DND-41 (cell line): ENCODE results near the gene DEFB127.

Experiments used
- EZH2 ChIP-seq: IDR thresholded peaks from 3 replicates; pipeline ENCODE4 v1.6.1; 2012; ENCODE audit warnings: borderline replicate concordance, low read depth, mild to moderate bottlenecking, moderate library complexity, low read length, inconsistent platforms; ENCODE audit not compliant: severe bottlenecking
- TF ChIP-seq, protein P1 (sequence below): IDR thresholded peaks from 2 replicates; pipeline ENCODE4 v1.5.1; 2012; ENCODE audit warnings: borderline replicate concordance, low read length, moderate library complexity, mild to moderate bottlenecking; ENCODE audit not compliant: poor library complexity, severe bottlenecking; ENCODE audit errors: extremely low read depth

DNA sequence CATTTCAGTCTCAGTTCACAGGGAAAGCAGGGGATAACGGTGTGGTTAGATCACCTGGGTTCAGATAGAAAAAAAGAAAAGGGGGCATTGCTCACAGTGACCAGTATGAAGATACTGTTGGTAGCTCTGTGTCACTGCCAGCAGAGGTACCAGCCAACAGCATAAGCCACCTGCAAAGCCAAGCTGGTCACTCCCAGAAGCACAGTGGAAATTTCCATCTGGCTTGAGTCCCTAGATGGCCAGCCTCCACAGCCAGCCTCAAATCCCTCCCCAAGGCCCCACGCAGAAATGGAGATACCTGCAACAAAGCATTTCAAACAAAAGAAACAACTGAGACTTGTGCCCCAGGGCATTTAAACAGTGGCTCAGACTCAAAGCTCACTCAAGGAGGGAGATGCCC lies 11.6 kb downstream of the DEFB127 start:
- TF ChIP-seq, protein P1, sequence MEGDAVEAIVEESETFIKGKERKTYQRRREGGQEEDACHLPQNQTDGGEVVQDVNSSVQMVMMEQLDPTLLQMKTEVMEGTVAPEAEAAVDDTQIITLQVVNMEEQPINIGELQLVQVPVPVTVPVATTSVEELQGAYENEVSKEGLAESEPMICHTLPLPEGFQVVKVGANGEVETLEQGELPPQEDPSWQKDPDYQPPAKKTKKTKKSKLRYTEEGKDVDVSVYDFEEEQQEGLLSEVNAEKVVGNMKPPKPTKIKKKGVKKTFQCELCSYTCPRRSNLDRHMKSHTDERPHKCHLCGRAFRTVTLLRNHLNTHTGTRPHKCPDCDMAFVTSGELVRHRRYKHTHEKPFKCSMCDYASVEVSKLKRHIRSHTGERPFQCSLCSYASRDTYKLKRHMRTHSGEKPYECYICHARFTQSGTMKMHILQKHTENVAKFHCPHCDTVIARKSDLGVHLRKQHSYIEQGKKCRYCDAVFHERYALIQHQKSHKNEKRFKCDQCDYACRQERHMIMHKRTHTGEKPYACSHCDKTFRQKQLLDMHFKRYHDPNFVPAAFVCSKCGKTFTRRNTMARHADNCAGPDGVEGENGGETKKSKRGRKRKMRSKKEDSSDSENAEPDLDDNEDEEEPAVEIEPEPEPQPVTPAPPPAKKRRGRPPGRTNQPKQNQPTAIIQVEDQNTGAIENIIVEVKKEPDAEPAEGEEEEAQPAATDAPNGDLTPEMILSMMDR = no peak
- no peak for TF ChIP-seq EZH2
